Pancreas (tissue), 10 donors: ENCODE measurements around the gene USP34. TPM values are rescaled to one million over a fixed set of nuclear protein-coding genes. Genes with fewer than 3 reads are reported as not detected.
A peak's percentile ranks its signal among the peaks of the same experiment; 100 is the strongest.
"Not testable (repeated sequence)": the region's sequence is repeated elsewhere in the genome, so short reads cannot be mapped to it uniquely, and the experiment has no call there.

Source experiments
- ATAC-seq, 4 donors: fragments of 200-7000 bp; cut with Tn5 transposase; one replicate each; pipeline versions ENCODE4 v1.8.0 to v1.9.1; 2020; ENCODE audit warnings: mild to moderate bottlenecking in 4 of 4, moderate library complexity in 4 of 4
- DNase-seq, 6 donors: peaks; one replicate each; pipeline ENCODE4 v3.0.0-alpha.2; 2020
- FAIRE-seq: peaks from 2 replicates; lab custom pipeline; 2012; peaks lifted over from hg19 to GRCh38; lab: Jason Lieb, UNC
- H3K27ac ChIP-seq, 4 donors: fragments of 200-600 bp; sonication (generic); 1 replicate in 3 of 4; 2 replicates in 1 of 4; pipeline versions ENCODE4 v1.5.0 to v1.8.0; 2020
- H3K27me3 ChIP-seq, 4 donors: fragments of 200-600 bp; one replicate each; pipeline ENCODE4 v1.8.0; 2021
- H3K36me3 ChIP-seq, 3 donors: fragments of 200-600 bp; sonication (generic) in 1 of 3; one replicate each; pipeline versions ENCODE4 v1.5.0 to v1.8.0; 2020 to 2021
- H3K4me1 ChIP-seq, 3 donors: fragments of 200-600 bp; one replicate each; pipeline ENCODE4 v1.8.0; 2021
- H3K4me3 ChIP-seq, 4 donors: fragments of 200-600 bp; sonication (generic) in 2 of 4; one replicate each; pipeline versions ENCODE4 v1.5.0 to v1.8.0; 2020 to 2021
- H3K9me3 ChIP-seq, 4 donors: fragments of 200-600 bp; one replicate each; pipeline ENCODE4 v1.8.0; 2021
- WGBS, 2 donors: extraction: QIAGEN DNeasy Blood & Tissue Kit; methylation state at CpG; one replicate each; pipeline ENCODE4 v1.1.7; 2013; 5-methylcytosine and 5-hydroxymethylcytosine counted together
- intact Hi-C, 3 donors: fragments of 100-400 bp; cut with DNase I; formaldehyde crosslinking; loops; one replicate each; pipeline versions ENCODE4 v1.11.1 to v1.14.2; 2022
- polyA plus RNA-seq, 2 donors: library from polyadenylated mRNA; stranded (reverse); fragments of 200-250 nt; gene quantifications; one replicate each; pipeline ENCODE4 v1.2.3, GENCODE V29; 2013
- total RNA-seq, 6 donors: library from RNA; stranded (reverse); fragmentation: NEBNext Ultra II Directional in 4 of 6; extraction: Animal tissue kit (Norgen Biotek cat#: 25700) in 4 of 6; gene quantifications; one replicate each; pipeline versions ENCODE4 v1.2.1 to v1.2.4, GENCODE V29; 2021 to 2023
- TF ChIP-seq, protein P1 (sequence below), 4 donors: fragments of 200-600 bp; sonication (generic) in 3 of 4; IDR thresholded peaks; one replicate each; pipeline versions ENCODE4 v1.5.0 to v1.8.0; 2021; ENCODE audit warnings: antibody characterized with exemption in 4 of 4
- donor health status: healthy with polysubstance abuse.
- donor health status: DM: no; HTN: no; CAD: no; lungs with moderate emphysema.
- donor health status: DM: no; HTN: no; CAD: no.
- donor health status: control.
- donor health status: control.
- donor health status: Bipolar disorder and iron deficiency.
- donor health status: DM: yes; HTN: yes; CAD: no.
- donor health status: DM: no; HTN: no; CAD: no.
- donor health status: DM: no; HTN: no; CAD: no.
- donor health status: DM: yes; HTN: yes; CAD: no.

The USP34 gene
- total and polyA plus RNA-seq, 8 donors, result 30.0 to 58.9 (median 45.1) TPM

GRCh38 chr2:61461404-61461803, 9.5 kb downstream of the USP34 start:
- Histone ChIP-seq H3K4me1 (peaks cover 0 to 26% (median 6%) of the 10 kb centered on the region in 3 donors), H3K27me3 (no peaks in the 10 kb centered on the region), H3K27ac (no peak overlapping the region), H3K9me3 (no peaks in the 10 kb centered on the region), H3K36me3 (no peaks in the 10 kb centered on the region), H3K4me3 (no peak overlapping the region)
- WGBS, 2 donors, result 55 to 56% methylated on average over 2 of the region's 2 CpGs
- FAIRE-seq, result no peak
- TF ChIP-seq, protein P1, sequence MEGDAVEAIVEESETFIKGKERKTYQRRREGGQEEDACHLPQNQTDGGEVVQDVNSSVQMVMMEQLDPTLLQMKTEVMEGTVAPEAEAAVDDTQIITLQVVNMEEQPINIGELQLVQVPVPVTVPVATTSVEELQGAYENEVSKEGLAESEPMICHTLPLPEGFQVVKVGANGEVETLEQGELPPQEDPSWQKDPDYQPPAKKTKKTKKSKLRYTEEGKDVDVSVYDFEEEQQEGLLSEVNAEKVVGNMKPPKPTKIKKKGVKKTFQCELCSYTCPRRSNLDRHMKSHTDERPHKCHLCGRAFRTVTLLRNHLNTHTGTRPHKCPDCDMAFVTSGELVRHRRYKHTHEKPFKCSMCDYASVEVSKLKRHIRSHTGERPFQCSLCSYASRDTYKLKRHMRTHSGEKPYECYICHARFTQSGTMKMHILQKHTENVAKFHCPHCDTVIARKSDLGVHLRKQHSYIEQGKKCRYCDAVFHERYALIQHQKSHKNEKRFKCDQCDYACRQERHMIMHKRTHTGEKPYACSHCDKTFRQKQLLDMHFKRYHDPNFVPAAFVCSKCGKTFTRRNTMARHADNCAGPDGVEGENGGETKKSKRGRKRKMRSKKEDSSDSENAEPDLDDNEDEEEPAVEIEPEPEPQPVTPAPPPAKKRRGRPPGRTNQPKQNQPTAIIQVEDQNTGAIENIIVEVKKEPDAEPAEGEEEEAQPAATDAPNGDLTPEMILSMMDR (IDR thresholded peaks at IDR 0.05), result no peak
- DNase-seq, result no peak
- ATAC-seq, result no peak
- intact Hi-C loops, result no loop called here

GRCh38 chr2:61460163-61460562, 10.7 kb downstream of the USP34 start:
- Histone ChIP-seq H3K9me3 (no peaks in the 10 kb centered on the region), H3K27me3 (no peaks in the 10 kb centered on the region), H3K4me1 (peaks cover 0 to 27% (median 13%) of the 10 kb centered on the region in 3 donors), H3K27ac (no peak overlapping the region), H3K4me3 (no peak overlapping the region), H3K36me3 (no peaks in the 10 kb centered on the region)
- DNase-seq (no peak), ATAC-seq (no peak), FAIRE-seq (no peak)
- intact Hi-C loops, result no loop called here
- TF ChIP-seq, protein P1 (IDR thresholded peaks at IDR 0.05), result no peak
- WGBS, 2 donors, result 70 to 83% methylated on average over 4 of the region's 4 CpGs

DNA sequence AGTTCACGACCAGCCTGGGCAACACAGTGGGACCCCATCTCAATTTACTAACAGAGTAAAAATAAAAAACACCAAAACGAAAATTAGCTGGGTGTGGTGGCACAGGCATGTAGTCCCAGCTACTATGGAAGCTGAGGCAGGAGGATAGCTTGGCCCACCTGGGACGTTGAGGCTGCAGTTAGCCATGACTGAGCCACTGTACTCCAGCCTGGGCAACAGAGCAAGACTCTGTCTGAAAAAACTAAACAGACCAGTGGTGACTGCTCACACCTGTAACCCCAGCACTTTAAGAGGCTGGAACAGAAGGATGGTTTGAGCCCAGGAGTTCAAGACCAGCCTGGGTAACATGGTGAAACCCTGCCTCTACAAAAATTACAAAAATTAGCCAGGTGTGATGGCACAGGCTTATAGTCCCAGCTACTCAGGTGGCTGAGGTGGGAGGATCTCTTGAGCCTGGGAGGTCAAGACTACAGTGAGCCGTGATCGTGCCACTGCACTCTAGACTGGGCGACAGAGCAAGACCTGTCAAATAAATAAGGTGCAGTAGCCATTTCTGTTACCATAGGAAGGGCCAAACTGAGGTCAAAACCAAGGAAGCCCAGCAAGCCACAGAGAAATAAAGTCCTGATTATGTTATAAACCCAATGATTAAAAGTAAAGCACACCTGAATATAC, 14.0 kb downstream of the USP34 start:
- 87% methylated on average over 6 of the region's 6 CpGs for WGBS, 2 donors
- H3K4me1 ChIP-seq, result peaks cover 0 to 22% (median 11%) of the 10 kb centered on the region in 3 donors
- ATAC-seq, result no peak
- H3K36me3 ChIP-seq, result no peaks in the 10 kb centered on the region
- H3K4me3 ChIP-seq, result no peak overlapping the region
- intact Hi-C loops, result no loop called here
- H3K9me3 ChIP-seq, result no peaks in the 10 kb centered on the region
- TF ChIP-seq, protein P1 (IDR thresholded peaks at IDR 0.05), result no peak
- no peak for FAIRE-seq
- no peaks in the 10 kb centered on the region for H3K27me3 ChIP-seq
- no peak for DNase-seq
- peak overlapping the region in 1 of 4 donors; percentile 8 for H3K27ac ChIP-seq

DNA sequence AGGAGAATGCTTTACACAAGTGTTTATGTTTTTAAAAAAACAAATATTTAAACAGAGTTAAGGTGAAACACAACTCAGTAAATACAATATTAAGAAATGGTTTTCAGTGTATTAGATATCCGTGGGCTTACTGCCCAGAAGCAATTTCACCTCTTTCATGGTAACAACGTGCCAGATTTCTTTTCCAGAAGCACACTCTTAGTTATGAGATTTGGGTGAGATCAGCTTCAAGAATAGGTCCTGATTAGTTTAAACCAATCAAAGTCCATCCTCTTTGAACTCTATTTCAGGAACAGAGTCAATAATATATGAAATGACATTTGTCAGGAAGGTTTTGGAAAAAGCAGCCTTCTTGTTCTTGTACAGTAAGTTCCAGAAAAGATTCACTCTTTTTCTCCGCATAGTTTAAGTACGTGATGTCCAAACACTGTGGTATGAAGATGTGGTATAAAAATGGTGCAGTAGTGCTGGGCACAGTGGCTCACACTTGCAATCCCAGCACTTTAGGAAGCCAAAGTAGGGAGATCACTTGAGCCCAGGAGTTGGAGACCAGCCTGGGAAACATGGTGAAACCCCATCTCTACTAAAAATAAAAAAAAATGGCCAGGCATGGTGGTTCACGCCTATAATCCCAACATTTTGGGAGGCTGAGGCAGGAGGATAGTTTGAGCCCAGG, 14.7 kb downstream of the USP34 start:
- no peaks in the 10 kb centered on the region for H3K27me3 ChIP-seq
- DNase-seq (no peak), ATAC-seq (peak; percentile 57 to 73 (median 66)), FAIRE-seq (no peak)
- H3K4me1 ChIP-seq, result peaks cover 0 to 22% (median 11%) of the 10 kb centered on the region in 3 donors
- H3K4me3 ChIP-seq, result no peak overlapping the region
- no peaks in the 10 kb centered on the region for H3K36me3 ChIP-seq
- intact Hi-C loops, result no loop called here
- H3K27ac ChIP-seq, result peak overlapping the region in 2 of 4 donors; percentile 8 to 30
- TF ChIP-seq, protein P1 (IDR thresholded peaks at IDR 0.05), result no peak
- WGBS, 2 donors, result 51 to 53% methylated on average over 5 of the region's 5 CpGs
- H3K9me3 ChIP-seq, result no peaks in the 10 kb centered on the region

DNA sequence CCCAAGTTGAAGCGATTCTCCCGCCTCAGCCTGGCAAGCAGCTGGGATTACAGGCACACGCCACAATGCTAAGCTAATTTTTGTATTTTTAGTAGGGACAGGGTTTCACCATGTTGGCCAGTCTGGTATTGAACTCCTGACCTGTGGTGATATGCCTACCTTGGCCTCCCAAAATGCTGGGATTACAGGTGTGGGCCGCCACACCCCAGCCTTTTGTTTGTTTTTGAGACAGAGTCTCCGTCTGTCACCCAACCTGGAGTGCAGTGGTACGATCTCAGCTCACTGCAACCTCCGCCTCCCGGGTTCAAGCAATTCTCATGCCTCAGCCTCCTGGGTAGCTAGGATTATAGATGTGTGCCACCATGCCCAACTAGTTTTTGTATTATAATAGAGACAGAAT, 15.9 kb downstream of the USP34 start:
- ATAC-seq, H3K27ac ChIP-seq, H3K4me3 ChIP-seq, FAIRE-seq, DNase-seq, H3K36me3 ChIP-seq, intact Hi-C loops, H3K9me3 ChIP-seq, H3K27me3 ChIP-seq: not testable (repeated sequence)
- WGBS, 2 donors, result 96 to 100% methylated on average over 8 of the region's 8 CpGs
- H3K4me1 ChIP-seq, result peaks cover 0 to 22% (median 11%) of the 10 kb centered on the region in 3 donors
